IPS DF 6.9 (cell line): ENCODE data around the gene MAP3K15.
A peak's percentile ranks its signal among the peaks of the same experiment; 100 is the strongest.

Experiments used
- DNase-seq: peaks from one replicate; pipeline ENCODE4 v3.0.0-alpha.2; 2013; ENCODE audit warnings: low read depth, low spot score
- H3K27ac ChIP-seq: one replicate; pipeline ENCODE4 v1.5.1; 2013; ENCODE audit warnings: low read length, control low read depth
- H3K27me3 ChIP-seq: 2 replicates; pipeline ENCODE4 v1.6.1; 2013; ENCODE audit warnings: mild to moderate bottlenecking, low read length; ENCODE audit not compliant: control insufficient read depth, insufficient read depth
- H3K36me3 ChIP-seq: 2 replicates; pipeline ENCODE4 v1.6.1; 2013; ENCODE audit warnings: low read length; ENCODE audit not compliant: control insufficient read depth, insufficient read depth
- H3K4me1 ChIP-seq: 2 replicates; pipeline ENCODE4 v1.6.1; 2013; ENCODE audit warnings: low read length; ENCODE audit not compliant: control insufficient read depth, insufficient read depth
- H3K4me3 ChIP-seq: 2 replicates; pipeline ENCODE4 v1.5.1; 2013; ENCODE audit warnings: mild to moderate bottlenecking, low read length
- H3K9me3 ChIP-seq: 2 replicates; pipeline ENCODE4 v1.6.1; 2013; ENCODE audit warnings: low read length, inconsistent platforms; ENCODE audit not compliant: control insufficient read depth, insufficient read depth
- WGBS: extraction: QIAGEN DNeasy Blood & Tissue Kit; methylation state at CpG from one replicate; pipeline ENCODE4 v1.1.7; 2013; ENCODE audit warnings: mixed read lengths, missing lambda C conversion rate; ENCODE audit not compliant: insufficient read length, insufficient coverage; 5-methylcytosine and 5-hydroxymethylcytosine counted together

Gene MAP3K15

GRCh38 chrX:19349264-19349663 is 166.0 kb downstream of the MAP3K15 start:
- H3K27me3 ChIP-seq, result no peaks in the 10 kb centered on the region
- H3K4me1 ChIP-seq, result no peaks in the 10 kb centered on the region
- no peak overlapping the region for H3K27ac ChIP-seq
- no peak for DNase-seq
- H3K9me3 ChIP-seq, result no peaks in the 10 kb centered on the region
- H3K36me3 ChIP-seq, result no peaks in the 10 kb centered on the region
- H3K4me3 ChIP-seq, result no peak overlapping the region
- no CpG with 5 or more reads among the region's 2 CpGs for WGBS

DNA sequence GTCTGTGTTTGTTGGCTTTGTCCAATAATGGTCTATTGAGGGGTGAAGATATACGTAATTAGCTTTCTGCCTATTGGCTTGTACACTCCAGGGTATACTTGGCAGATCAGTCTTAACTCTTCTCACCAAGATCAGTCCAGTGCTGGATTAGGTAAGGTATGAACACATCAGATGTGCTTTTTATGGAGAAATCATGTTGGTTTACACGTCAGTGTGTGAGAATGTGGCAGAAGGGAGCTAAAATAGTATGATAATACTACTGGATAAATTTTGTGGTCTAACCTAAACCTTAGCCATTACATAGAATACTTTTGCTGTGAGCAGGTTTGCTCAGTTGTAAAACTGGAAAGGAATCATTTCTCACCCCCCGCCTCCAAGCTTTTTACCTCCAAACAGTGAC is 167.4 kb downstream of the MAP3K15 start:
- no peaks in the 10 kb centered on the region for H3K4me1 ChIP-seq
- no peak overlapping the region for H3K27ac ChIP-seq
- no peaks in the 10 kb centered on the region for H3K36me3 ChIP-seq
- no peak for DNase-seq
- WGBS, result no CpG with 5 or more reads among the region's 3 CpGs
- H3K9me3 ChIP-seq, result no peaks in the 10 kb centered on the region
- no peaks in the 10 kb centered on the region for H3K27me3 ChIP-seq
- no peak overlapping the region for H3K4me3 ChIP-seq

DNA sequence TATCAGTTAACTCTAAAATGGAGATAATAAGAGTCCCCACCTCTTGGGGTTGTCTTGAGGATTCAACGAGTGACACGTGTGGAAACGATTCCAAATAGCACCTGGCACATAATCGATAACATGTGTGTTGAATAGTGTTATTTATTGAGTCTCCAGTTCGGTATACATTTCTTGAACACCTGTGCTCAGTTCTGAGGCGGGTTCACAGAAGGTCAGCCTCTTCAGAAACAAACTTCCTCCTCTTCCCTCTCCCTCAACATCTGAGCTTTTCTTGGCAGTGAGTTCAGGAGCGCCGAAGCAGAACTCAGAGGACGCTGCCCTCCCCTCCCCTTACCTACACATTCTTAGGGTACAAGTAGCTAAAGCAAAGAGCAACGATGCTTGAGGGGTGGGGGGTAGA is 170.6 kb downstream of the MAP3K15 start:
- no CpG with 5 or more reads among the region's 10 CpGs for WGBS
- Histone ChIP-seq H3K27ac (no peak overlapping the region), H3K4me3 (no peak overlapping the region; the same call in 1 of the 2 replicates), H3K4me1 (no peaks in the 10 kb centered on the region; the same call in 1 of the 2 replicates), H3K9me3 (no peaks in the 10 kb centered on the region), H3K27me3 (no peaks in the 10 kb centered on the region), H3K36me3 (no peaks in the 10 kb centered on the region)
- no peak for DNase-seq

- Histone ChIP-seq H3K4me1 (no peaks in the 10 kb centered on the region; the same call in 1 of the 2 replicates), H3K9me3 (no peaks in the 10 kb centered on the region), H3K27me3 (no peaks in the 10 kb centered on the region), H3K27ac (no peak within 1 kb of the TSS), H3K36me3 (no peaks in the 10 kb centered on the region), H3K4me3 (peak within 1 kb of the TSS; percentile 99)
- no CpG with 5 or more reads among the region's 81 CpGs for WGBS
- DNase-seq, result peak; percentile 68
Observed at GRCh38 chrX:19343535-19344408, 171.5 kb downstream of the MAP3K15 start, which contains the start of gene PDHA1. Gene PDHA1 (plus strand): TSS chrX:19343927. CDS start chrX:19344038, 111 bp downstream.

- DNase-seq, result no peak
- Histone ChIP-seq H3K4me1 (no peaks in the 10 kb centered on the region; the same call in 1 of the 2 replicates), H3K36me3 (no peaks in the 10 kb centered on the region), H3K4me3 (peak overlapping the region; percentile 45; the same call in 1 of the 2 replicates), H3K27ac (no peak overlapping the region), H3K9me3 (no peaks in the 10 kb centered on the region), H3K27me3 (no peaks in the 10 kb centered on the region)
- no CpG with 5 or more reads among the region's 11 CpGs for WGBS
Observed at GRCh38 chrX:19343085-19343534, 172.2 kb downstream of the MAP3K15 start.

DNA sequence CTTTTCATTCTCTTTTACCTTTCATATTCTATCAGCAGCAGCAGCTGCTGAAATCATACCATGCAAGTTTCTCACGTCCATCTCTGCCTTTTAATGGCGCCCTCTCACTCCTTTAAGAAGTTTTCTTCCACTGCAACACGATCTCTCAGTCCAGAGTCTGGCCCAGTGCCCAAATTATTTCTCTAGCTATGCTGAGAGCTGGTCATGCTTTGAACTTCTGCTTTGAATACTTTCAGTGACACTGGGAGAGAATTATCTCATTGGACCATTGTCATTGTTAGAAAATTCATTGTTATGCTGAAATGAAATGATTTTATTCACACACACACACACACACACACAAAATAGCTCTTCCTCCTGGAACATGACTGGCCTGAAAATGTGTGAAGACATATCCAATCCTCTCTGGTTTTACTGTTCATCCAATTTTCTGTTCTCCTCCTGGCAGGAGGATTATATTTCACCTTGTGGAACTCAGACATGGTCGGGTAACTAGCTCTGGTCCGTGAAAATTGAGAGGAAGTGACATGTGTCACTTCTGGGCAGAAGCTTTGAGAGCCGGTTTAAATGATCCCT is 172.9 kb downstream of the MAP3K15 start:
- no peak overlapping the region for H3K27ac ChIP-seq
- WGBS, result no CpG with 5 or more reads among the region's 6 CpGs
- no peak overlapping the region for H3K4me3 ChIP-seq
- no peaks in the 10 kb centered on the region; the same call in 1 of the 2 replicates for H3K4me1 ChIP-seq
- no peaks in the 10 kb centered on the region for H3K27me3 ChIP-seq
- DNase-seq, result no peak
- no peaks in the 10 kb centered on the region for H3K36me3 ChIP-seq
- H3K9me3 ChIP-seq, result no peaks in the 10 kb centered on the region

- no peaks in the 10 kb centered on the region for H3K4me1 ChIP-seq
- no peaks in the 10 kb centered on the region for H3K36me3 ChIP-seq
- no peak overlapping the region for H3K27ac ChIP-seq
- H3K9me3 ChIP-seq, result no peaks in the 10 kb centered on the region
- no peak overlapping the region for H3K4me3 ChIP-seq
- H3K27me3 ChIP-seq, result no peaks in the 10 kb centered on the region
- DNase-seq, result no peak
- no CpG with 5 or more reads among the region's 16 CpGs for WGBS
Observed at GRCh38 chrX:19334945-19335626, 180.2 kb downstream of the MAP3K15 start.

DNA sequence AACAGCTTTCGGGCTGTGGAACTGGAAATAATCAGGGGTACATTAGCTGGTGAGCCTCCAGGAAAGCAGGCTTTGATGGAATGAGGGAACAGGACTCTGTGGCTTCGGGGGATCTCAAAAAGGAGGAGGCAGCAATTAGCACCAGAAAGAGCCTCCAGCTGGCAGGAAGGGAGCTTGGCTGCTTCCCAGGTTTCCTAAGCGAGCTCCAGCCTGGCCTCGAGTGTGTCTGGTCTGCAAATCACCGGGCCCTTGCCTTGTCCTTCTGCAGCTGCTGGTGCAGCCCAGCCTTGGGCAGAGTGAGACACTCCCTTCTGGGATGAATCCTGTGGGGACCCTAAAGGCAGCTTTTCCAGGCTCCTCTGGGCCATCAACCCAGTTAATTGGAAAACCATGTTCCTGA is 182.3 kb downstream of the MAP3K15 start:
- H3K27me3 ChIP-seq, result no peaks in the 10 kb centered on the region
- no peak overlapping the region for H3K4me3 ChIP-seq
- H3K36me3 ChIP-seq, result no peaks in the 10 kb centered on the region
- no peaks in the 10 kb centered on the region for H3K4me1 ChIP-seq
- WGBS, result no CpG with 5 or more reads among the region's 5 CpGs
- no peak overlapping the region for H3K27ac ChIP-seq
- DNase-seq, result no peak
- H3K9me3 ChIP-seq, result no peaks in the 10 kb centered on the region

DNA sequence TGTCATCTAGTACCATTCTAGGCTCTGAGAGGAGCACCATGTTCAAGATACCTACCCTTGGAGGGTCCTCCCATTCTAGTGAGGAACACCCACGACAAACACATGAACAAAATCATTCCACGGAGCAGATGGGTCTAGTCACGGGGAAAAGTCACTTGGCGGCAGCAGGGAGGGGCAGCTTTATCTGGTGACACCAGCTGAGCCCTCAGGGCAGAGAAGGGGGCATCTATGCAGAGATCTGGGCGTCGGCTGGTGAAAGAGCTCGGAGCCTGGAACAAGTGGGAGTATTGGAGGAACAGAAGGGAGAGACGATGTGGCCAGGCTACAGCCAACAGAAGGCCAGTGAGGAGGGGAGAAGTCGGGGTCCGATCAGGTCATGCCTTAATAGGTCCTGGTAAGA is 183.5 kb downstream of the MAP3K15 start:
- no peak for DNase-seq
- no peaks in the 10 kb centered on the region for H3K4me1 ChIP-seq
- no peaks in the 10 kb centered on the region for H3K27me3 ChIP-seq
- H3K9me3 ChIP-seq, result no peaks in the 10 kb centered on the region
- H3K36me3 ChIP-seq, result no peaks in the 10 kb centered on the region
- H3K4me3 ChIP-seq, result no peak overlapping the region
- no CpG with 5 or more reads among the region's 10 CpGs for WGBS
- no peak overlapping the region for H3K27ac ChIP-seq

DNA sequence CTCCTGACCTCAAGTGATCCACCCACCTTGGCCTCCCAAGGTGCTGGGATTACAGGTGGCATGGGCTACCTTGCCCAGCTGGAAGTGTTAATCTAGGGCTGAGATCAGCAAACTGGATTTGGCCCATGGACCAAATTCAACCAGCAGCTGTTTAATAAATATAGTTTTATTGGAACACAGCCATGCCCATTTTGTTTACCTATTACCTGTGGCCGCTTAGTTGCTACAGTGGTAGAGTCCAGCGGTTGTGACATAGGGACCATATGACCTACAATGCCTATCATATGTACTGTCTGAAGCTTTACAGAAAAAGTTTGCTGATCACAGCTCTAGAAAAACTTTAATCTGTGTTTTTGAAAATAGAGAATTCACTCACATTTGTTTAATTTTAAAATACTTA is 188.7 kb downstream of the MAP3K15 start:
- H3K27me3 ChIP-seq, result no peaks in the 10 kb centered on the region
- no peak overlapping the region for H3K27ac ChIP-seq
- H3K36me3 ChIP-seq, result no peaks in the 10 kb centered on the region
- no peak for DNase-seq
- H3K4me1 ChIP-seq, result no peaks in the 10 kb centered on the region
- no peak overlapping the region for H3K4me3 ChIP-seq
- no CpG with 5 or more reads among the region's 2 CpGs for WGBS
- H3K9me3 ChIP-seq, result no peaks in the 10 kb centered on the region
